Liver (tissue), 3 donors: Measurements from ENCODE around the gene SBK3.

Experiments used
- EGR1 ChIP-seq, 2 donors: IDR thresholded peaks; 2 replicates each; pipeline ENCODE4 v1.6.1; 2016 to 2018; ENCODE audit warnings: antibody characterized with exemption in 2 of 2, low read depth in 2 of 2
- FOXA1 ChIP-seq: IDR thresholded peaks from 2 replicates; pipeline ENCODE4 v1.6.1; 2016; ENCODE audit warnings: antibody characterized with exemption
- GABPA ChIP-seq, 2 donors: IDR thresholded peaks in 1 of 2; conservative IDR thresholded peaks in 1 of 2; 2 replicates each; pipeline ENCODE4 v1.6.1; 2016; ENCODE audit warnings: antibody characterized with exemption in 2 of 2, mild to moderate bottlenecking in 1 of 2, moderate library complexity in 1 of 2
- JUND ChIP-seq, 2 donors: IDR thresholded peaks; 2 replicates each; pipeline ENCODE4 v1.6.1; 2016; ENCODE audit warnings: antibody characterized with exemption in 2 of 2
- RAD21 ChIP-seq, 2 donors: IDR thresholded peaks; 2 replicates each; pipeline ENCODE4 v1.6.1; 2016; ENCODE audit warnings: antibody characterized with exemption in 2 of 2, mild to moderate bottlenecking in 2 of 2
- TAF1 ChIP-seq: conservative IDR thresholded peaks from 2 replicates; pipeline ENCODE4 v1.6.1; 2016; ENCODE audit warnings: antibody characterized with exemption, mild to moderate bottlenecking
- YY1 ChIP-seq: IDR thresholded peaks from 2 replicates; pipeline ENCODE4 v1.6.1; 2016; ENCODE audit warnings: antibody characterized with exemption, mild to moderate bottlenecking
- TF ChIP-seq, protein P1 (sequence below): fragments of 150-350 bp; IDR thresholded peaks from 2 replicates; pipeline ENCODE4 v1.5.1; 2017; ENCODE audit warnings: improper control_type of control experiment, low read depth, low read length; ENCODE audit not compliant: missing input control
- TF ChIP-seq, protein P2 (sequence below): IDR thresholded peaks from 2 replicates; pipeline ENCODE4 v1.6.1; 2016; ENCODE audit warnings: antibody characterized with exemption, mild to moderate bottlenecking
- TF ChIP-seq, protein P3 (sequence below): IDR thresholded peaks from 2 replicates; pipeline ENCODE4 v1.6.1; 2016; ENCODE audit warnings: antibody characterized with exemption
- TF ChIP-seq, protein P4 (sequence below): IDR thresholded peaks from 2 replicates; pipeline ENCODE4 v1.6.1; 2016; ENCODE audit warnings: antibody characterized with exemption
- donor health status: healthy.
- donor health status: healthy.

DNA sequence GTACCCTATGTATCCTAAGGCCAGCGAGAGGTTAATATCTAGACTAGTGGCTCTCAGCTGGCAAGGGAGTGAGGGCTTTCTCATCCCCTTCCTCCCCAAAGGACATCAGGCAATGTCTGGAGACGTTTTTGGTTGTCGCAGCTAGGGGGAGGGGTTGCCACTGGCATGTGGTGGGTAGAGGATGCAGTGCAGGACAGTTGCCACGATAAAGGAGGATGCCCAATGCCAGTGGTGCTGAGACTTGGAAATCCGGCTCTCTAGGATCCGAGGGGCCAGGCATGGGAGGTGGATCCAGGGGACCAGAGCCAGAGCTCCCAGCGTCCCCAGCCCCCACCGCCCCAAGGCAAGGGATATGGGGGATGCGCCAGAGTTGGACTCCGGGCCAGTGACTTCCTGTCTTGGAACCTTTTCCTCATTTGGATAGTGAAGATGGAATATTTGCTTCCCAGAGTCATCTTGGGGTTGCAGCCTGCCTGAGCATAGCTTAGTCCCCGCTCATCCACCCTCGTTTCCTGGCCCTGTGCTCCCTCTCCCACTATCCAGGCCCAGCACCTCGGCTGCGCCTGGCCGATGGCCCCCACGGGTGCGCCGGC lies 52.2 kb downstream of the SBK3 start:
- no peak for TF ChIP-seq FOXA1
- TF ChIP-seq, protein P1, sequence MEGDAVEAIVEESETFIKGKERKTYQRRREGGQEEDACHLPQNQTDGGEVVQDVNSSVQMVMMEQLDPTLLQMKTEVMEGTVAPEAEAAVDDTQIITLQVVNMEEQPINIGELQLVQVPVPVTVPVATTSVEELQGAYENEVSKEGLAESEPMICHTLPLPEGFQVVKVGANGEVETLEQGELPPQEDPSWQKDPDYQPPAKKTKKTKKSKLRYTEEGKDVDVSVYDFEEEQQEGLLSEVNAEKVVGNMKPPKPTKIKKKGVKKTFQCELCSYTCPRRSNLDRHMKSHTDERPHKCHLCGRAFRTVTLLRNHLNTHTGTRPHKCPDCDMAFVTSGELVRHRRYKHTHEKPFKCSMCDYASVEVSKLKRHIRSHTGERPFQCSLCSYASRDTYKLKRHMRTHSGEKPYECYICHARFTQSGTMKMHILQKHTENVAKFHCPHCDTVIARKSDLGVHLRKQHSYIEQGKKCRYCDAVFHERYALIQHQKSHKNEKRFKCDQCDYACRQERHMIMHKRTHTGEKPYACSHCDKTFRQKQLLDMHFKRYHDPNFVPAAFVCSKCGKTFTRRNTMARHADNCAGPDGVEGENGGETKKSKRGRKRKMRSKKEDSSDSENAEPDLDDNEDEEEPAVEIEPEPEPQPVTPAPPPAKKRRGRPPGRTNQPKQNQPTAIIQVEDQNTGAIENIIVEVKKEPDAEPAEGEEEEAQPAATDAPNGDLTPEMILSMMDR: no peak
- TF ChIP-seq, protein P2, sequence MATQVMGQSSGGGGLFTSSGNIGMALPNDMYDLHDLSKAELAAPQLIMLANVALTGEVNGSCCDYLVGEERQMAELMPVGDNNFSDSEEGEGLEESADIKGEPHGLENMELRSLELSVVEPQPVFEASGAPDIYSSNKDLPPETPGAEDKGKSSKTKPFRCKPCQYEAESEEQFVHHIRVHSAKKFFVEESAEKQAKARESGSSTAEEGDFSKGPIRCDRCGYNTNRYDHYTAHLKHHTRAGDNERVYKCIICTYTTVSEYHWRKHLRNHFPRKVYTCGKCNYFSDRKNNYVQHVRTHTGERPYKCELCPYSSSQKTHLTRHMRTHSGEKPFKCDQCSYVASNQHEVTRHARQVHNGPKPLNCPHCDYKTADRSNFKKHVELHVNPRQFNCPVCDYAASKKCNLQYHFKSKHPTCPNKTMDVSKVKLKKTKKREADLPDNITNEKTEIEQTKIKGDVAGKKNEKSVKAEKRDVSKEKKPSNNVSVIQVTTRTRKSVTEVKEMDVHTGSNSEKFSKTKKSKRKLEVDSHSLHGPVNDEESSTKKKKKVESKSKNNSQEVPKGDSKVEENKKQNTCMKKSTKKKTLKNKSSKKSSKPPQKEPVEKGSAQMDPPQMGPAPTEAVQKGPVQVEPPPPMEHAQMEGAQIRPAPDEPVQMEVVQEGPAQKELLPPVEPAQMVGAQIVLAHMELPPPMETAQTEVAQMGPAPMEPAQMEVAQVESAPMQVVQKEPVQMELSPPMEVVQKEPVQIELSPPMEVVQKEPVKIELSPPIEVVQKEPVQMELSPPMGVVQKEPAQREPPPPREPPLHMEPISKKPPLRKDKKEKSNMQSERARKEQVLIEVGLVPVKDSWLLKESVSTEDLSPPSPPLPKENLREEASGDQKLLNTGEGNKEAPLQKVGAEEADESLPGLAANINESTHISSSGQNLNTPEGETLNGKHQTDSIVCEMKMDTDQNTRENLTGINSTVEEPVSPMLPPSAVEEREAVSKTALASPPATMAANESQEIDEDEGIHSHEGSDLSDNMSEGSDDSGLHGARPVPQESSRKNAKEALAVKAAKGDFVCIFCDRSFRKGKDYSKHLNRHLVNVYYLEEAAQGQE: no peak
- TF ChIP-seq, protein P3, sequence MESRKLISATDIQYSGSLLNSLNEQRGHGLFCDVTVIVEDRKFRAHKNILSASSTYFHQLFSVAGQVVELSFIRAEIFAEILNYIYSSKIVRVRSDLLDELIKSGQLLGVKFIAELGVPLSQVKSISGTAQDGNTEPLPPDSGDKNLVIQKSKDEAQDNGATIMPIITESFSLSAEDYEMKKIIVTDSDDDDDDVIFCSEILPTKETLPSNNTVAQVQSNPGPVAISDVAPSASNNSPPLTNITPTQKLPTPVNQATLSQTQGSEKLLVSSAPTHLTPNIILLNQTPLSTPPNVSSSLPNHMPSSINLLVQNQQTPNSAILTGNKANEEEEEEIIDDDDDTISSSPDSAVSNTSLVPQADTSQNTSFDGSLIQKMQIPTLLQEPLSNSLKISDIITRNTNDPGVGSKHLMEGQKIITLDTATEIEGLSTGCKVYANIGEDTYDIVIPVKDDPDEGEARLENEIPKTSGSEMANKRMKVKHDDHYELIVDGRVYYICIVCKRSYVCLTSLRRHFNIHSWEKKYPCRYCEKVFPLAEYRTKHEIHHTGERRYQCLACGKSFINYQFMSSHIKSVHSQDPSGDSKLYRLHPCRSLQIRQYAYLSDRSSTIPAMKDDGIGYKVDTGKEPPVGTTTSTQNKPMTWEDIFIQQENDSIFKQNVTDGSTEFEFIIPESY: no peak
- TF ChIP-seq JUND (IDR thresholded peaks at IDR 0.05): no peak
- TF ChIP-seq, protein P4, sequence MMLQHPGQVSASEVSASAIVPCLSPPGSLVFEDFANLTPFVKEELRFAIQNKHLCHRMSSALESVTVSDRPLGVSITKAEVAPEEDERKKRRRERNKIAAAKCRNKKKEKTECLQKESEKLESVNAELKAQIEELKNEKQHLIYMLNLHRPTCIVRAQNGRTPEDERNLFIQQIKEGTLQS: no peak
- no peak for TF ChIP-seq RAD21 (IDR thresholded peaks at IDR 0.05)
- TF ChIP-seq YY1: no peak
- TF ChIP-seq TAF1: no peak
- no peak for TF ChIP-seq GABPA (IDR thresholded peaks at IDR 0.05 in 1 of 2, conservative IDR thresholded peaks at IDR 0.05 in 1 of 2)
- no peak for TF ChIP-seq EGR1 (IDR thresholded peaks at IDR 0.05; ENCODE audit: low read depth in 2 of 2)
